Astrocyte of the cerebellum (primary cell): ENCODE measurements around the gene DIP2C.
"Not testable (repeated sequence)": the region's sequence is repeated elsewhere in the genome, so short reads cannot be mapped to it uniquely, and the experiment has no call there.

Experiments
- DNase-seq: peaks from one replicate; pipeline ENCODE4 v3.0.0-alpha.2; 2011; ENCODE audit warnings: low read depth
- H3K4me3 ChIP-seq: 2 replicates; pipeline ENCODE4 v1.5.1; 2011; ENCODE audit warnings: mild to moderate bottlenecking, low read depth, low read length, moderate library complexity
- in situ Hi-C: cut with HindIII; loops from 2 replicates; pipeline ENCODE4 v1.10.0; 2017; ENCODE audit warnings: low sequenced_read_pairs
- TF ChIP-seq, protein P1 (sequence below): IDR thresholded peaks from 2 replicates; pipeline ENCODE4 v1.5.1; 2012; ENCODE audit warnings: low read length, low read depth, moderate library complexity, mild to moderate bottlenecking; ENCODE audit errors: missing control alignments

Gene DIP2C

DNA sequence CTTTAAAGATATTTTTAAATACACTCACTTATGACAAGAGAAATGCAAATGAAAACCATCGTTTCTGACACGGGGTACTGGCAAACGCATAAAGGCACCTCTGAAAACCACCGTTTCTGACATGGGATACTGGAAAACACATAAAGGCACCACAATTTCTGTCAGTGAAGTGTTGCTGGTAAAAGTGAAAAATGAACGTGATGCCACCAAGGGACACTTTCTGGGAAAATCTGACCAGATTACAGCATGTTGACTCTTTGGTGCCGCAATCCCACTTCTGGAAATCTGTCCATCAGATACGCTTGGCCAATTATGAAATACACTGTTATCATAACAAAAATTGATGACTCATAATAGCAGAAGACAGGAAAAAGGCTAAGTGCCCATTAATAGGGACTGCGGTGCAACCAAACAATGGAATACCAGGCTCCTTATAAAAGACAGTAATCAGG lies 422.5 kb downstream of the DIP2C start:
- H3K4me3 ChIP-seq, result no peak overlapping the region
- in situ Hi-C loops, result no loop called here
- no peak for DNase-seq
- TF ChIP-seq, protein P1, sequence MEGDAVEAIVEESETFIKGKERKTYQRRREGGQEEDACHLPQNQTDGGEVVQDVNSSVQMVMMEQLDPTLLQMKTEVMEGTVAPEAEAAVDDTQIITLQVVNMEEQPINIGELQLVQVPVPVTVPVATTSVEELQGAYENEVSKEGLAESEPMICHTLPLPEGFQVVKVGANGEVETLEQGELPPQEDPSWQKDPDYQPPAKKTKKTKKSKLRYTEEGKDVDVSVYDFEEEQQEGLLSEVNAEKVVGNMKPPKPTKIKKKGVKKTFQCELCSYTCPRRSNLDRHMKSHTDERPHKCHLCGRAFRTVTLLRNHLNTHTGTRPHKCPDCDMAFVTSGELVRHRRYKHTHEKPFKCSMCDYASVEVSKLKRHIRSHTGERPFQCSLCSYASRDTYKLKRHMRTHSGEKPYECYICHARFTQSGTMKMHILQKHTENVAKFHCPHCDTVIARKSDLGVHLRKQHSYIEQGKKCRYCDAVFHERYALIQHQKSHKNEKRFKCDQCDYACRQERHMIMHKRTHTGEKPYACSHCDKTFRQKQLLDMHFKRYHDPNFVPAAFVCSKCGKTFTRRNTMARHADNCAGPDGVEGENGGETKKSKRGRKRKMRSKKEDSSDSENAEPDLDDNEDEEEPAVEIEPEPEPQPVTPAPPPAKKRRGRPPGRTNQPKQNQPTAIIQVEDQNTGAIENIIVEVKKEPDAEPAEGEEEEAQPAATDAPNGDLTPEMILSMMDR, result no peak

DNA sequence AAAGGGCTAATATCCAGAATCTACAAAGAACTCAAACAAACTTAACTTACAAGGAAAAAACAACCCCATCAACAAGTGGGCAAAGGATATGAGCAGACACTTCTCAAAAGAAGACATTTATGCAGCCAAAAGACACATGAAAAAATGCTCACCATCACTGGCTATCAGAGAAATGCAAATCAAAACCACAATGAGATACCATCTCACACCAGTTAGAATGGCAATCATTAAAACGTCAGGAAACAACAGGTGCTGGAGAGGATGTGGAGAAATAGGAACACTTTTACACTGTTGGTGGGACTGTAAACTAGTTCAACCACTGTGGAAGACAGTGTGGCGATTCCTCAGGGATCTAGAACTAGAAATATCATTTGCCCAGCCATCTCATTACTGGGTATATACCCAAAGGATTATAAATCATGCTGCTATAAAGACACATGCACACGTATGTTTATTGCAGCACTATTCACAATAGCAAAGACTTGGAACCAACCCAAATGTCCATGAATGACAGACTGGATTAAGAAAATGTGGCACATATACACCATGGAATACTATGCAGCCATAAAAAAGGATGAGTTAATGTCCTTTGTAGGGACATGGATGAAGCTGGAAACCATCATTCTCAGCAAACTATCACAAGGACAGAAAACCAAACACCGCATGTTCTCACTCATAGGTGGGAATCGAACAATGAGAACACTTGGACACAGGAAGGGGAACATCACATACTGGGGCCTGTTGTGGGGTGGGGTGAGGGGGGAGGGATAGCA lies 423.5 kb downstream of the DIP2C start:
- H3K4me3 ChIP-seq, in situ Hi-C loops, DNase-seq: not testable (repeated sequence)

DNA sequence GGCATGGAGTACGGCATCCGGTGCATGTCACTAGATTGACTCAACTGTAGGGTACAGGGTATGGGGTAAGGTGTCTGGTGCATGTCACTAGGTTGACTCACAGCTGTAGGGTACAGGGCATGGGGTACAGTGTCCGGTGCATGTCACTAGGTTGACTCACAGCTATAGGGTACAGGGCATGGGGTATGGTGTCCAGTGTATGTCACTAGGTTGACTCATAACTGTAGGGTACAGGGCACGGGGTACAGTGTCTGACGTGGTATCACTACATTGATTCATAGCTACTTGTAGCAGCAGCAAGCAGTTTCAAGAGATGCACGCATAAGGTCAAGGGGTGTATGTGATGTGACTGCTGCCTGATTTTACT lies 424.4 kb downstream of the DIP2C start:
- in situ Hi-C loops, DNase-seq, H3K4me3 ChIP-seq: not testable (repeated sequence)

DNA sequence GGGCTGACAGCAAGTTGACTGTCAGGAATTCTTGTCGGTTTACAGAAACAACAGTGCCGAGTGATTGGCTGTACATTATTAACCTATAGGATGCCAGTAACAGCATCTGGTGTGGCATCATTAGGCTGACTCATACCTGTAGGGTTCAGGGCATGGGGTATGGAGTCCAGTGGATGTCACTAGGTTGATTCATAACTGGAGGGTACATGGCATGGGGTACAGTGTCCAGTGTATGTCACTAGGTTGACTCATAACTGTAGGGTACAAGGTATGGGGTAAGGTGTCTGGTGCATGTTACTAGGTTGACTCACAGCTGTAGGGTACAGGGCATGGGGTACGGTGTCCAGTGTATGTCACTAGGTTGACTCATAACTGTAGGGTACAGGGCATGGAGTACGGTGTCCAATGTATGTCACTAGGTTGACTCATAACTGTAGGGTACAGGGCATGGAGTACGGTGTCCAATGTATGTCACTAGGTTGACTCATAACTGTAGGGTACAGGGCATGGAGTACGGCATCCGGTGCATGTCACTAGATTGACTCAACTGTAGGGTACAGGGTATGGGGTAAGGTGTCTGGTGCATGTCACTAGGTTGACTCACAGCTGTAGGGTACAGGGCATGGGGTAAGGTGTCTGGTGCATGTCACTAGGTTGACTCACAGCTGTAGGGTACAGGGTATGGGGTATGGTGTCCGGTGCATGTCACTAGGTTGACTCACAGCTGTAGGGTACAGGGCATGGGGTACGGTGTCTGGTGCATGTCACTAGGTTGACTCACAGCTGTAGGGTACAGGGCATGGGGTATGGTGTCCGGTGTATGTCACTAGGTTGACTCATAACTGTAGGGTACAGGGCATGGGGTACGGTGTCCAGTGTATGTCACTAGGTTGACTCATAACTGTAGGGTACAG lies 425.1 kb downstream of the DIP2C start:
- DNase-seq, in situ Hi-C loops: not testable (repeated sequence)

DNA sequence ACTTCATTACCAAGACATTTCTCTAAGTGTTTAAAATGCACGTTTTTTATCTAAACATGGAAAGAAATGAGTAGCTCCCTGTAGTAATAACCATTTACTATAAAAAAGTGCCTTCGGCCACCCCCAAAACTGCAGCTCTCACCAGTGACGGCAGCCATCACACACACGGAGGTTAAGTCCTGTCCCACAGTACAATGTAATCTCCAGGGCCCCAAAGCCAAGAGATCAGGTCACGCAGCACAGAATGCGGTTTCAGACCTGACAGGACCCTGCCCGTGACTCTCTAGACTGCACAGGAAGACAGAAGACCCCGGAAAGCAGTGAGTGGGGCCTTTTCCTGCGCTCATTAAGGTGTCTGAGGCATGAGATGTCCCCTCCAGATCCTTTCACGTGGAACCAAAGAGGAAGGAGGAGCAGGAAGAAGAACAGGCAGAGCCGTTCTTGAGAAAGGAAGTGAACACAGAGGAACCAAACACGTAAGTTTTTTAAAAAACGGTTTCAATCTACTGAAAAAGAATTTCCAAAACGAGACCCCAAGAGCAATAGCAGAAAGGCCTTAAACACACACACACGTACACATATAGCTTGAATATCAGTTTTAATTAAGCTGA lies 428.5 kb downstream of the DIP2C start:
- no peak overlapping the region for H3K4me3 ChIP-seq
- in situ Hi-C loops, result no loop called here
- no peak for DNase-seq
- TF ChIP-seq, protein P1, result no peak

More for the DNA sequence above, 425.1 kb downstream of the DIP2C start:
- H3K4me3 ChIP-seq, result not testable (repeated sequence)

DNA sequence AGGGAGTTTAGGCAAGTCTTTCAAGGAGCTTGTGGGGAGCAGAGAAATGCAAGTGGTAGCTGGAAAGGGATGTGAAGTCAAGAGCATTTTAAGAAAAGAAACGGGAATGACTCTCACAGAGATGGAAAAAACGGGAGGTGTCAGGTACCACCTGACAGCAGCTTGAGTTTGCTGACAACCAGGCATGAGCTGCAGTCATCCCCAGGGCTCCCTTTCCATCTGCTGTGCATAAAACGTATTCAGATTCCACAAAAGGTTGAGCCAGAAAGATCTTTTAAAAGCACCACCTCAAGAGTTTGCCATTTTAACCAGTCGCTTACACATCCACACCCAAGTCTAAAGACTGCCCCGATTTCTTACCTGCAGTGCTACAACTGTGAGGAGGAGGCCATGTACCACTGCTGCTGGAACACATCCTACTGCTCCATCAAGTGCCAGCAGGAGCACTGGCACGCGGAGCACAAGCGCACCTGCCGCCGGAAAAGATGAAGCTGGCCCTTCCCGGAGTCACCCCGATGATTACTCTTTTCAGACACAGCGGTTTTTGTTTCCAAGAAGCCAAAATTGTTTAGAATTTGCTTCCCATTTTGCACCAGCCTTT lies 437.4 kb downstream of the DIP2C start:
- TF ChIP-seq, protein P1, result no peak
- DNase-seq, result no peak
- in situ Hi-C loops, result no loop called here
- H3K4me3 ChIP-seq, result no peak overlapping the region

DNA sequence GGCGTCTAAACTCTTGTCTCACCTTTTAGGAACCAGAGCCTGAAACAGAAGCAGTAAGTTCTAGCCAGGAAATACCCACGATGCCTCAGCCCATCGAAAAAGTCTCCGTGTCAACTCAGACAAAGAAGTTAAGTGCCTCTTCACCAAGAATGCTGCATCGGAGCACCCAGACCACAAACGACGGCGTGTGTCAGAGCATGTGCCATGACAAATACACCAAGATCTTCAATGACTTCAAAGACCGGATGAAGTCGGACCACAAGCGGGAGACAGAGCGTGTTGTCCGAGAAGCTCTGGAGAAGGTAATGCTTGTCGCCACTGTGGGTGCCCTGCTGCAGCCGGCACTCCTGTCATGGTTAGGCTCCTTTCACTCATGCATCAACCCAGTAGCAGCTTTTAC lies 441.2 kb downstream of the DIP2C start:
- TF ChIP-seq, protein P1, result no peak
- H3K4me3 ChIP-seq, result no peak overlapping the region
- no peak for DNase-seq
- in situ Hi-C loops, result no loop called here
